ENCODE results near the gene ADGRL3.
"Not testable (repeated sequence)": the region's sequence is repeated elsewhere in the genome, so short reads cannot be mapped to it uniquely, and the experiment has no call there.

Gene ADGRL3

DNA sequence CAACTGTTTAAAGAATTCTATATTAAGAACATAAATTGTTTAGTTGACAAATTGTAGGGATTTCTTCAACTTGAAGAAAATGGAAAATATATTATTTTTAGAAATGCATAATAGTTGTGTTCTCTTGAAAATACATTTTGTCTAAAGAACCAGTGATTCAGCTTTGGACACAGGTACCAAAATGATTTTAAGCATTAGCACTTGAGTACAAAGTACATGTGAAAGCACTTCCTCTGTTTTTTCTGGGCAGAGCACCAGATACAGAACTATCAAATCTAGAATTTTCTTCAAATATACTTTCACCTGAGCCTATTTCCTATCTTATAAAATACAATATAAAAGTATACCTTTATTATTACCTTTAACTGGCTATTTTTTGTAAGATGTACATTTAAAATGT, 539.8 kb downstream of the ADGRL3 start:
- TF ChIP-seq, protein P1, sequence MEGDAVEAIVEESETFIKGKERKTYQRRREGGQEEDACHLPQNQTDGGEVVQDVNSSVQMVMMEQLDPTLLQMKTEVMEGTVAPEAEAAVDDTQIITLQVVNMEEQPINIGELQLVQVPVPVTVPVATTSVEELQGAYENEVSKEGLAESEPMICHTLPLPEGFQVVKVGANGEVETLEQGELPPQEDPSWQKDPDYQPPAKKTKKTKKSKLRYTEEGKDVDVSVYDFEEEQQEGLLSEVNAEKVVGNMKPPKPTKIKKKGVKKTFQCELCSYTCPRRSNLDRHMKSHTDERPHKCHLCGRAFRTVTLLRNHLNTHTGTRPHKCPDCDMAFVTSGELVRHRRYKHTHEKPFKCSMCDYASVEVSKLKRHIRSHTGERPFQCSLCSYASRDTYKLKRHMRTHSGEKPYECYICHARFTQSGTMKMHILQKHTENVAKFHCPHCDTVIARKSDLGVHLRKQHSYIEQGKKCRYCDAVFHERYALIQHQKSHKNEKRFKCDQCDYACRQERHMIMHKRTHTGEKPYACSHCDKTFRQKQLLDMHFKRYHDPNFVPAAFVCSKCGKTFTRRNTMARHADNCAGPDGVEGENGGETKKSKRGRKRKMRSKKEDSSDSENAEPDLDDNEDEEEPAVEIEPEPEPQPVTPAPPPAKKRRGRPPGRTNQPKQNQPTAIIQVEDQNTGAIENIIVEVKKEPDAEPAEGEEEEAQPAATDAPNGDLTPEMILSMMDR (IDR thresholded peaks at IDR 0.05; ENCODE audit: low read depth, low read length, missing control alignments): no peak
- no peak overlapping the region for H3K4me3 ChIP-seq (replicated peaks; ENCODE audit: low read depth, low read length)
- no peak for DNase-seq (ENCODE audit: extremely low read depth, low read depth)

DNA sequence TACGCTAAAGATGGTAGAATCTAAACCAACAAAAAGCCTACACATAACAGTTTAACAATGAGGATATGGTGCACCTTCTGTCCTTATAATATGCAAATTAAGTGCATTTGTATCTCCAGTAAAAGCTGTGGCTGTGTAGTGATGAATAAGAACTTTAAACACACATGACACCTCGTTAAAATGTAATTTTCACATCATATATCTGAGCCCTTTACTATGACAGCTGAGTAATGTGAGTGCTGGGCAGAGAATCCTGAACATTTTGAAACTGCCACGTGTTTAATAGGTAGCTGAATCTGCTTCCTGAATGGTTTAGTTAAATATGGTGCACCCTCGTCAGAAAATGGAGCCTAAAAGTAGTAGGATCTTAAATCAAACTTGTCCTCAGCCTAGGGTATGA, 540.8 kb downstream of the ADGRL3 start:
- TF ChIP-seq, protein P1 (IDR thresholded peaks at IDR 0.05; ENCODE audit: low read depth, low read length, missing control alignments): no peak
- H3K4me3 ChIP-seq (replicated peaks; ENCODE audit: low read depth, low read length): no peak overlapping the region
- no peak for DNase-seq (ENCODE audit: extremely low read depth, low read depth)

DNA sequence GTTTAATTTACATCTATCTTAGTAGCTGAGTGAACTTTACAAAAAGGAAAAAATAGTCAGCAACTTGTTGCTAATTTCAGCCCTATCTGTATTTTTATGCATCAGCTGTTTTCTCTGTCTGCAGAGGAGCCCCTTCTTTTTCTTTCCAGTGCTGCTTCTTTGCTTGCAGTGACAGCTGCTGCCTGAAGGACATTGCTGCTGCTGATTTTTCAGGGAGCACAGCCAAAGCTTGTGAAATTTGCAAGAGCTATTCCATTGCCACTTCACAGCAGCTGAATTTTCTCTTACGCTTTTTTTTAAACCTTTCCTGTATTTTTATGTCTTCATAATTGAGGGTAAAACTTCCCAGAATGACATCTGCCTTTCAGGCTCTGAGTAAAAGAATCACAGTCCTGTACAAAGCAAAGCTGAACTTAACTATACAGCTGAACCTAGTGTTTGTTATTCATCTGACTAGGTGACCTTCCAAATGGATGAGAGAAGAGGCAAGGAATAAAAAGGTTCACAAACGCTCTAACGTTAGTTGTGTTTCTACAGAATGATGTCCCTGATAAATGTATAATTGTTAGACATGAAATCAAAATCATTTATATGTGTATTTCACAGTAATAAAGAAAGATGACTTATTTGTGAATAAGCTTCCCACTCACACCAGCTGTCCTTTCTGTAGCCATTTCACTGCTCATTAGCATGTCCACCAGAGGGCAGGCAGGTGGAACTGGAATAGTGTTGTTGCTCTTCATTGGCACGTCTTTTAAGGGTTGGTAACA, 541.4 kb downstream of the ADGRL3 start:
- H3K4me3 ChIP-seq (replicated peaks; ENCODE audit: low read depth, low read length): no peak overlapping the region
- no peak for DNase-seq (ENCODE audit: extremely low read depth, low read depth)
- TF ChIP-seq, protein P1 (IDR thresholded peaks at IDR 0.05; ENCODE audit: low read depth, low read length, missing control alignments): no peak

DNA sequence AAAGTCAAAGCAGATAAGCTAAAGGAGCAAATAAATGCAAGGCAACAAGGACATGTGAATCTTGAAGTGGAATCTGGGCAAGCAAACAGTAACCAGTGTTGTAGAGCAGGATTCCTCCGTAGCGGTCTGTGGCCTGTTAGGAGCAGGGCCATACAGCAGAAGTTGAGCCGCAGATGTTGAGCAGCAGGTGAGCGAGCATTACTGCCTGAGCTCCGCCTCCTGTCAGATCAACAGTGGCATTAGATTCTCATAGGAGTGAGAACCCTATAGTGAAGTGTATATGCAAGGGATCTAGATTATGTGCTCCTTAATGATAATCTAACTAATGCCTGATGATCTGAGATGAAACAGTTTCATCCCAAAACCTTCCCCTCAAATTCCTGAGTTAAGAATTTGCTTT, 550.7 kb downstream of the ADGRL3 start:
- H3K4me3 ChIP-seq (replicated peaks; ENCODE audit: low read depth, low read length): no peak overlapping the region
- TF ChIP-seq, protein P1 (IDR thresholded peaks at IDR 0.05; ENCODE audit: low read depth, low read length, missing control alignments): no peak
- no peak for DNase-seq (ENCODE audit: extremely low read depth, low read depth)

DNA sequence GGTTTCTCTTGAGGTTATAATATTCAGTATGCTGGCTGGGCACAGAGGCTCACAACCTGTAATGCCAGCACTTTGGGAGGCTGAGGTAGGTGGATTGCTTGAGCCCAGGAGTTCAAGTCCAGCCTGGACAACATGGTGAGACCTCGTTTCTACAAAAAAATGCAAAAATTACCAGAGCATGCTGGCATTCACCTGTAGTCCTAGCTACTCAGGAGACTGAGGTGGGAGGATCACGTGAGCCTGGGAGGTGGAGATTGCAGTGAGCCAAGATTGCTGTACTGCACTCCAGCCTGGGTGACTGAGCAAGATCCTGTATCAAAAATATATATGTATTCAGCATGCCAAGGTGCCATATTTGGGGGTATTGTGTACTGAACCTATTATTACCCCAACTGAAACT, 552.5 kb downstream of the ADGRL3 start:
- TF ChIP-seq, protein P1 (IDR thresholded peaks at IDR 0.05; ENCODE audit: low read depth, low read length, missing control alignments): no peak
- DNase-seq (ENCODE audit: extremely low read depth, low read depth): no peak
- no peak overlapping the region for H3K4me3 ChIP-seq (replicated peaks; ENCODE audit: low read depth, low read length)

DNA sequence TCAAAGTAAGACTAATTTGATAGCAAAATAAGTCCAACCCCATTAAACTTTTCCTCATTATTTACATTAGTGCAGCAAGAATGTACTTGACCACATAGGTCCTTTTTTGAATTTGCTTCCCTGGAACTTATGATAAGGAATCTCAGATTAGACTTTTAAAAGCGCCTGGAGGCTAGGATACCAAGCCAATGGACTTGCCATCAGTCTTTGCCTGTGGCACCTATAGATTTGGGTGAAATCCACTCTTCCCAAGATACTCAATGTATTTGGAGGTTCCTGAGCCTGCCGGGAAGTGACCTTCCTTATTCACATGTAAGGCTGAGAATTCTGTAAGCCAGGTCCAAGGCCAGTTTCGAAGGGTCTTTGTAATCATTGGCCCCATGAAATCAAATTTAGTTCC, 553.6 kb downstream of the ADGRL3 start:
- TF ChIP-seq, protein P1 (IDR thresholded peaks at IDR 0.05; ENCODE audit: low read depth, low read length, missing control alignments): no peak
- no peak overlapping the region for H3K4me3 ChIP-seq (replicated peaks; ENCODE audit: low read depth, low read length)
- no peak for DNase-seq (ENCODE audit: extremely low read depth, low read depth)

DNA sequence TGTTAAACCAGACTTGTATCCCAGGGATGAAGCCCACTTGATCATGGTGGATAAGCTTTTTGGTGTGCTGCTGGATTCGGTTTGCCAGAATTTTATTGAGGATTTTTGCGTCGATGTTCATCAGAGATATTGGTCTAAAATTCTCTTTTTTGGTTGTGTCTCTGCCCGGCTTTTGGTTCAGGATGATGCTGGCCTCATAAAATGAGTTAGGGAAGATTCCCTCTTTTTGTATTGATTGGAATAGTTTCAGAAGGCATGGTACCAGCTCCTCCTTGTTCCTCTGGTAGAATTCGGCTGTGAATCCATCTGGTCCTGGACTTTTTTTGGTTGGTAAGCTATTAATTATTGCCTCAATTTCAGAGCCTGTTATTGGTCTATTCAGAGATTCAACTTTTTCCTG, 556.8 kb downstream of the ADGRL3 start:
- not testable (repeated sequence) for DNase-seq (ENCODE audit: extremely low read depth, low read depth); H3K4me3 ChIP-seq (replicated peaks; ENCODE audit: low read depth, low read length)

DNA sequence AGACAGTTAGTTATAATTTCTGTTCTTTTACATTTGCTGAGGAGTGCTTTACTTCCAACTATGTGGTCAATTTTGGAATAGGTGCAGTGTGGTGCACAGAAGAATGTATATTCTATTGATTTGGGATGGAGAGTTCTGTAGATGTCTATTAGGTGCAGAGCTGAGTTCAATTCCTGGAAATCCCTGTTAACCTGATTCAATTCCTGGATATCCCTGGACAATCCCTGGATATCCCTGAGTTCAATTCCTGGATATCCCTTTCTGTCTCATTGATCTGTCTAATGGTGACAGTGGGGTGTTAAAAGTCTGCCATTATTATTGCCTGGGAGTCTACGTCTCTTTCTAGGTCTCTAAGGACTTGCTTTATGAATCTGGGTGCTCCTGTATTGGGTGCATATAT, 557.9 kb downstream of the ADGRL3 start:
- DNase-seq (ENCODE audit: extremely low read depth, low read depth); H3K4me3 ChIP-seq (replicated peaks; ENCODE audit: low read depth, low read length): not testable (repeated sequence)

DNA sequence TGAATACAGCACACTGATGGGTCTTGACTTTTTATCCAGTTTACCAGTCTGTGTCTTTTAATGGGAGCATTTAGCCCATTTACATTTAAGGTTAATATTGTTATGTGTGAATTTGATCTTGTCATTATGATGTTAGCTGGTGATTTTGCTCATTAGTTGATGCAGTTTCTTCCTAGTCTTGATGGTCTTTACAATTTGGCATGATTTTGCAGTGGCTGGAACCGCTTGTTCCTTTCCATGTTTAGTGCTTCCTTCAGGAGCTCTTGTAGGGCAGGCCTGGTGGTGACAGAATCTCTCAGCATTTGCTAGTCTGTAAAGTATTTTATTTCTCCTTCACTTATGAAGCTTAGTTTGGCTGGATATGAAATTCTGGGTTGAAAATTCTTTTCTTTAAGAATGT, 558.5 kb downstream of the ADGRL3 start:
- not testable (repeated sequence) for DNase-seq (ENCODE audit: extremely low read depth, low read depth); H3K4me3 ChIP-seq (replicated peaks; ENCODE audit: low read depth, low read length)

DNA sequence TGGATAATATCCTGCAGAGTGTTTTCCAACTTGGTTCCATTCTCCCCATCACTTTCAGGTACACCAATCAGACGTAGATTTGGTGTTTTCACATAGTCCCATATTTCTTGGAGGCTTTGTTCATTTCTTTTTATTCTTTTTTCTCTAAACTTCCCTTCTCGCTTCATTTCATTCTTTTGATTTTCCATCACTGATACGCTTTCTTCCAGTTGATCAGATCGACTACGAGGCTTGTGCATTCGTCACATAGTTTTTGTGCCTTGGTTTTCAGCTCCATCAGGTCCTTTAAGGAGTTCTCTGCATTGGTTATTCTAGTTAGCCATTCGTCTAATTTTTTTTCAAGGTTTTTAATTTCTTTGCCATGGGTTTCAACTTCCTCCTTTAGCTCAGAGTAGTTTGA, 559.1 kb downstream of the ADGRL3 start:
- not testable (repeated sequence) for DNase-seq (ENCODE audit: extremely low read depth, low read depth); H3K4me3 ChIP-seq (replicated peaks; ENCODE audit: low read depth, low read length)

DNA sequence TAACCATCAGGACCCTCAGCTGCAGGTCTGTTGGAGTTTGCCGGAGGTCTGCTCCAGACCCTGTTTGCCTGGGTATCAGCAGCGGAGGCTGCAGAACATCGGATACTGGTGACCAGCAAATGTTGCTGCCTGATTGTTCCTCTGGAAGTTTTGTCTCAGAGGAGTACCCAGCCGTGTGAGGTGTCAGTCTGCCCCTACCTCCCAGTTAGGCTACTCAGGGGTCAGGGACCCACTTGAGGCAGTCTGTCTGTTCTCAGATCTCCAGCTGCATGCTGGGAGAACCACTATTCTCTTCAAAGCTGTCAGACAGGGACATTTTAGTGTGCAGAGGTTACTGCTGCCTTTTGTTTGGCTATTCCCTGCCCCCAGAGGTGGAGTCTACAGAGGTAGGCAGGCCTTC, 559.8 kb downstream of the ADGRL3 start:
- not testable (repeated sequence) for H3K4me3 ChIP-seq (replicated peaks; ENCODE audit: low read depth, low read length); DNase-seq (ENCODE audit: extremely low read depth, low read depth)
